A549 (cell line): ENCODE measurements around the gene SMG6. TPM values are rescaled to one million over a fixed set of nuclear protein-coding genes. Genes with fewer than 3 reads are reported as not detected.

ENCODE experiments used
- ATAC-seq, 2 experiments: fragments of 200-7000 bp in 1 of 2; fragments of >200 bp in 1 of 2; cut with Nextera tagmentation in 1 of 2; cut with Tn5 transposase in 1 of 2; 3 replicates each; pipeline versions ENCODE4 v1.8.0 to v1.9.1; 2018 to 2020; ENCODE audit warnings: mild to moderate bottlenecking in 1 of 2, moderate library complexity in 1 of 2
- CTCF ChIA-PET: fragments of 300-600 bp; sonication (Branson Sonifier 250); formaldehyde crosslinking; extraction: SDS; loops from one replicate; lab custom pipeline; 2021; ENCODE audit warnings: antibody characterized with exemption, inconsistent platforms; lab: Yijun Ruan, JAX
- POLR2A ChIA-PET: fragments of 350-600 bp; formaldehyde crosslinking; extraction: SDS; loops from one replicate; lab custom pipeline; 2021; ENCODE audit warnings: antibody characterized with exemption, inconsistent platforms; lab: Yijun Ruan, JAX
- DNase-seq, 2 experiments: peaks; one replicate each; pipeline versions ENCODE4 v3.0.0 to v3.0.0-alpha.2; 2011 to 2016; ENCODE audit warnings: low read depth in 1 of 2, low spot score in 1 of 2
- FAIRE-seq: peaks from 2 replicates; lab custom pipeline; 2011; peaks lifted over from hg19 to GRCh38; lab: Jason Lieb, UNC
- H3K27ac ChIP-seq, 2 experiments: fragments of >200 bp; sonication (Bioruptor Twin); formaldehyde crosslinking; 3 replicates each; pipeline ENCODE4 v1.5.1; 2016 to 2017
- H3K4me1 ChIP-seq: fragments of >200 bp; sonication (Bioruptor Twin); formaldehyde crosslinking; 3 replicates; pipeline ENCODE4 v1.6.1; 2016
- H3K4me2 ChIP-seq: fragments of >200 bp; sonication (Bioruptor Twin); formaldehyde crosslinking; 3 replicates; pipeline ENCODE4 v1.6.1; 2016
- H3K4me3 ChIP-seq: fragments of >200 bp; sonication (Bioruptor Twin); formaldehyde crosslinking; 3 replicates; pipeline ENCODE4 v1.5.1; 2016
- H3K9me3 ChIP-seq: fragments of >200 bp; sonication (Bioruptor Twin); formaldehyde crosslinking; 3 replicates; pipeline ENCODE4 v1.6.1; 2016
- CHD2 ChIP-seq: fragments of 150-350 bp; IDR thresholded peaks from 2 replicates; pipeline ENCODE4 v1.6.1; 2014; ENCODE audit warnings: low read length; ENCODE audit not compliant: partially characterized antibody
- CTCF ChIP-seq: fragments of >200 bp; sonication (Bioruptor Twin); formaldehyde crosslinking; IDR thresholded peaks from 3 replicates; pipeline ENCODE4 v1.5.1; 2016
- EHF ChIP-seq: fragments of 250-450 bp; sonication (Bioruptor Pico); IDR thresholded peaks from 2 replicates; pipeline ENCODE4 v1.5.0; 2020; ENCODE audit warnings: mild to moderate bottlenecking
- EHMT2 ChIP-seq: fragments of 200-600 bp; sonication (generic); IDR thresholded peaks from 2 replicates; pipeline ENCODE4 v1.6.1; 2016; ENCODE audit warnings: antibody characterized with exemption, low read depth, mild to moderate bottlenecking, moderate library complexity
- ELK1 ChIP-seq: fragments of 150-350 bp; IDR thresholded peaks from 2 replicates; pipeline ENCODE4 v1.6.1; 2014; ENCODE audit warnings: low read depth, mild to moderate bottlenecking, low read length
- EP300 ChIP-seq, 2 experiments: fragments of >200 bp; sonication (Bioruptor Twin); formaldehyde crosslinking; IDR thresholded peaks; 2 replicates in 1 of 2; 3 replicates in 1 of 2; pipeline ENCODE4 v1.6.1; 2016 to 2017
- ESRRA ChIP-seq: fragments of 150-350 bp; IDR thresholded peaks from 2 replicates; pipeline ENCODE4 v1.6.1; 2014; ENCODE audit warnings: mild to moderate bottlenecking, low read length, borderline replicate concordance
- GATA3 ChIP-seq: IDR thresholded peaks from 2 replicates; pipeline ENCODE4 v1.6.1; 2012; ENCODE audit warnings: borderline replicate concordance
- HDAC2 ChIP-seq: fragments of 200-600 bp; sonication (generic); IDR thresholded peaks from 2 replicates; pipeline ENCODE4 v1.6.1; 2016
- HES2 ChIP-seq: fragments of >200 bp; sonication (Bioruptor Twin); formaldehyde crosslinking; IDR thresholded peaks from 2 replicates; pipeline ENCODE4 v1.6.1; 2016
- HMGXB4 ChIP-seq: fragments of 250-450 bp; sonication (Bioruptor Pico); IDR thresholded peaks from 2 replicates; pipeline ENCODE4 v1.5.0; 2021; ENCODE audit warnings: mild to moderate bottlenecking, moderate library complexity, borderline replicate concordance
- HOXA7 ChIP-seq: fragments of 250-450 bp; sonication (Bioruptor Pico); IDR thresholded peaks from 2 replicates; pipeline ENCODE4 v1.5.0; 2020; ENCODE audit warnings: mild to moderate bottlenecking, moderate library complexity
- HOXB13 ChIP-seq: fragments of 250-450 bp; sonication (Bioruptor Pico); IDR thresholded peaks from 2 replicates; pipeline ENCODE4 v1.5.0; 2020; ENCODE audit warnings: low read depth, mild to moderate bottlenecking, moderate library complexity
- HOXB5 ChIP-seq: fragments of 250-450 bp; sonication (Bioruptor Pico); IDR thresholded peaks from 2 replicates; pipeline ENCODE4 v1.5.0; 2020; ENCODE audit warnings: mild to moderate bottlenecking, moderate library complexity
- JUN ChIP-seq, 2 experiments: fragments of >200 bp; sonication (Bioruptor Twin); formaldehyde crosslinking; IDR thresholded peaks; 2 replicates in 1 of 2; 3 replicates in 1 of 2; pipeline ENCODE4 v1.6.1; 2016 to 2017
- MAZ ChIP-seq: fragments of 150-350 bp; IDR thresholded peaks from 2 replicates; pipeline ENCODE4 v1.6.1; 2014; ENCODE audit warnings: antibody characterized with exemption, low read depth, low read length, borderline replicate concordance
- NPAS2 ChIP-seq: fragments of 250-450 bp; sonication (Bioruptor Pico); IDR thresholded peaks from 2 replicates; pipeline ENCODE4 v1.8.0; 2022; ENCODE audit warnings: mild to moderate bottlenecking, moderate library complexity, borderline replicate concordance
- NR3C1 ChIP-seq: fragments of >200 bp; sonication (Bioruptor Twin); formaldehyde crosslinking; IDR thresholded peaks from 3 replicates; pipeline ENCODE4 v1.6.1; 2017
- PBX3 ChIP-seq: IDR thresholded peaks from 2 replicates; pipeline ENCODE4 v1.6.1; 2012
- POLR2A ChIP-seq: IDR thresholded peaks from 2 replicates; pipeline ENCODE4 v1.6.1; 2012; ENCODE audit warnings: mild to moderate bottlenecking, low read length
- POLR2AphosphoS2 ChIP-seq: conservative IDR thresholded peaks from 2 replicates; pipeline ENCODE4 v1.6.1; 2012; ENCODE audit warnings: low read length, improper control_type of control experiment, inconsistent platforms
- RAD21 ChIP-seq, 2 experiments: fragments of >200 bp in 1 of 2; sonication (Bioruptor Twin) in 1 of 2; formaldehyde crosslinking in 1 of 2; IDR thresholded peaks in 1 of 2; conservative IDR thresholded peaks in 1 of 2; 2 replicates in 1 of 2; 3 replicates in 1 of 2; pipeline ENCODE4 v1.6.1; 2012 to 2018; ENCODE audit warnings: inconsistent platforms in 1 of 2
- RCOR1 ChIP-seq: fragments of 150-350 bp; IDR thresholded peaks from 2 replicates; pipeline ENCODE4 v1.6.1; 2014; ENCODE audit warnings: antibody characterized with exemption, low read length, low read depth
- RFX5 ChIP-seq: fragments of 450-650 bp; IDR thresholded peaks from 2 replicates; pipeline ENCODE4 v1.7.1; 2014; ENCODE audit warnings: antibody characterized with exemption, mild to moderate bottlenecking, moderate library complexity
- SMC3 ChIP-seq: fragments of >200 bp; sonication (Bioruptor Twin); formaldehyde crosslinking; IDR thresholded peaks from 3 replicates; pipeline ENCODE4 v1.6.1; 2018; ENCODE audit warnings: inconsistent platforms
- USF2 ChIP-seq: fragments of 450-650 bp; IDR thresholded peaks from 2 replicates; pipeline ENCODE4 v1.6.1; 2014; ENCODE audit warnings: antibody characterized with exemption
- ZC3H11A ChIP-seq: fragments of 450-650 bp; IDR thresholded peaks from 2 replicates; pipeline ENCODE4 v1.6.1; 2014; ENCODE audit warnings: antibody characterized with exemption, mild to moderate bottlenecking
- ZNF302 ChIP-seq: fragments of 250-450 bp; sonication (Bioruptor Pico); IDR thresholded peaks from 2 replicates; pipeline ENCODE4 v1.9.0; 2021; ENCODE audit warnings: inconsistent platforms, mild to moderate bottlenecking, moderate library complexity
- WGBS: methylation state at CpG from one replicate; pipeline ENCODE4 v1.1.6; 2017; ENCODE audit errors: missing lambda C conversion rate; 5-methylcytosine and 5-hydroxymethylcytosine counted together
- polyA plus RNA-seq, 4 experiments: library from polyadenylated mRNA; depleted of rRNA in 3 of 4; stranded (reverse); fragments of >200 nt; fragmentation: RNase III in 1 of 4; extraction: RNeasy Plus Mini Kit Qiagen cat#74134 plus additional on column Dnase treatment in 1 of 4; gene quantifications; 2 replicates in 3 of 4; 3 replicates in 1 of 4; pipeline ENCODE4 v1.2.3, GENCODE V29; 2011 to 2017

Gene SMG6
- polyA plus RNA-seq, 2 of the 4 experiments (the other 2 are of a cell fraction): 4.7 to 17.0 TPM

GRCh38 chr17:2051061-2051932 is 252.3 kb downstream of the SMG6 start:
- Histone ChIP-seq H3K4me1 (peaks cover 12% of the 10 kb centered on the region; the same call in 2 of the 3 replicates), H3K4me3 (peak overlapping the region; percentile 70), H3K9me3 (no peaks in the 10 kb centered on the region), H3K27ac (peak overlapping the region; percentile 82 to 89; a peak in 5 of 6 replicates), H3K4me2 (peak overlapping the region; percentile 96)
- DNase-seq (peak in 1 of 2 experiments; percentile 58), FAIRE-seq (no peak), ATAC-seq (no peak)
- ChIA-PET CTCF (interaction anchor here (0.6 to 2.0 kb wide), 13 partner anchors 9 to 331 kb away, joined by 3 to 28 read pairs (median 3); no protein-coding TSS in a partner anchor), POLR2A (interaction anchor here (1.1 kb wide), 1 partner anchor 252 kb away, joined by 6 read pairs; the partner anchor contains the start of gene SMG6)
- no peak for TF ChIP-seq EHMT2
- TF ChIP-seq HES2: no peak
- TF ChIP-seq EP300 (IDR thresholded peaks at IDR 0.05): no peak
- TF ChIP-seq ELK1: no peak
- no peak for TF ChIP-seq USF2
- TF ChIP-seq EHF (CRISPR knock-in tag): no peak
- no peak for TF ChIP-seq NPAS2 (CRISPR knock-in tag)
- no peak for TF ChIP-seq RAD21 (conservative IDR thresholded peaks at IDR 0.05 in 1 of 2, IDR thresholded peaks at IDR 0.05 in 1 of 2)
- TF ChIP-seq HOXB13 (CRISPR knock-in tag): no peak
- no peak for TF ChIP-seq JUN (IDR thresholded peaks at IDR 0.05)
- TF ChIP-seq HOXB5 (CRISPR knock-in tag): no peak
- TF ChIP-seq CTCF: no peak
- no peak for TF ChIP-seq ESRRA
- 61% methylated on average over 16 of the region's 81 CpGs for WGBS

- ATAC-seq (peak in 1 of 2 experiments; percentile 6; a peak in 3 of 6 replicates), FAIRE-seq (no peak), DNase-seq (peak; percentile 57 to 85)
- peak overlapping the region; percentile 82 to 89 for H3K27ac ChIP-seq
- H3K4me3 ChIP-seq: peak overlapping the region; percentile 70
- H3K9me3 ChIP-seq: no peaks in the 10 kb centered on the region
- 1% methylated on average over 16 of the region's 88 CpGs for WGBS
- H3K4me1 ChIP-seq: peaks cover 12% of the 10 kb centered on the region; the same call in 2 of the 3 replicates
- POLR2A ChIA-PET: interaction anchor here (1.1 kb wide), 1 partner anchor 253 kb away, joined by 6 read pairs; the partner anchor contains the start of gene SMG6
- H3K4me2 ChIP-seq: peak overlapping the region; percentile 96
- CTCF ChIA-PET: interaction anchor here (1.0 to 2.0 kb wide), 6 partner anchors 10 to 201 kb away, joined by 3 to 28 read pairs (median 3); no protein-coding TSS in a partner anchor
- no peak for TF ChIP-seq CHD2
- TF ChIP-seq ZC3H11A: no peak
- TF ChIP-seq JUN (IDR thresholded peaks at IDR 0.05): peak in 1 of 2 experiments; percentile 44; a peak in 3 of 5 replicates
- TF ChIP-seq GATA3: no peak
- no peak for TF ChIP-seq NR3C1
- TF ChIP-seq HOXA7: no peak
- TF ChIP-seq RCOR1: no peak
- no peak for TF ChIP-seq ZNF302 (CRISPR knock-in tag)
- no peak for TF ChIP-seq SMC3
- no peak for TF ChIP-seq RFX5
- no peak for TF ChIP-seq PBX3
- no peak for TF ChIP-seq POLR2A
- no peak for TF ChIP-seq HDAC2
- TF ChIP-seq HMGXB4 (CRISPR knock-in tag): no peak
- peak; percentile 89; the same call in 1 of the 2 replicates for TF ChIP-seq MAZ
- no peak for TF ChIP-seq POLR2AphosphoS2
These were observed 253.1 kb downstream of the SMG6 start for GRCh38 chr17:2050300-2051060.
